Testis (tissue), 3 donors: Measurements from ENCODE around the gene ACY1. TPM values are rescaled to one million over a fixed set of nuclear protein-coding genes. Genes with fewer than 3 reads are reported as not detected.
A peak's percentile ranks its signal among the peaks of the same experiment; 100 is the strongest.

Source experiments
- DNase-seq: peaks from one replicate; pipeline ENCODE4 v3.0.0-alpha.2; 2019
- H3K27ac ChIP-seq, 2 donors: fragments of 200-600 bp; sonication (generic); one replicate each; pipeline ENCODE4 v1.5.1; 2019
- H3K27me3 ChIP-seq: fragments of 200-600 bp; sonication (generic); one replicate; pipeline ENCODE4 v1.5.1; 2019
- H3K36me3 ChIP-seq: fragments of 200-600 bp; sonication (generic); one replicate; pipeline ENCODE4 v1.5.1; 2017; ENCODE audit warnings: low read depth; ENCODE audit errors: missing control alignments
- H3K4me1 ChIP-seq: fragments of 200-600 bp; sonication (generic); one replicate; pipeline ENCODE4 v1.5.1; 2019
- H3K4me3 ChIP-seq, 2 donors: fragments of 200-600 bp; sonication (generic); one replicate each; pipeline ENCODE4 v1.5.1; 2017 to 2019
- H3K9me3 ChIP-seq: fragments of 200-600 bp; sonication (generic); one replicate; pipeline ENCODE4 v1.5.1; 2017
- POLR2A ChIP-seq: fragments of 450-650 bp; IDR thresholded peaks from one replicate; pipeline ENCODE4 v1.6.1; 2017; ENCODE audit warnings: antibody characterized with exemption, mild to moderate bottlenecking, moderate library complexity
- WGBS, 2 donors: methylation state at CpG; one replicate each; pipeline ENCODE4 v1.1.5; 2018; 5-methylcytosine and 5-hydroxymethylcytosine counted together
- intact Hi-C: fragments of 100-400 bp; cut with DNase I; formaldehyde crosslinking; loops from one replicate; pipeline ENCODE4 v1.15.1; 2023; ENCODE audit warnings: low total_unique reads
- polyA plus RNA-seq: library from polyadenylated mRNA; stranded (reverse); fragments of 350-450 nt; fragmentation: Illumina TruSeq; extraction: RNeasy Lipid Tissue Mini Kit (QIAGEN cat#74804); gene quantifications from one replicate; pipeline ENCODE4 v1.2.3, GENCODE V29; 2014; ENCODE audit warnings: low read depth, low replicate concordance; ENCODE audit not compliant: insufficient read depth
- total RNA-seq, 2 donors: library from RNA; depleted of rRNA; stranded (reverse); fragments of >200 nt; gene quantifications; one replicate each; pipeline ENCODE4 v1.2.3, GENCODE V29; 2016
- TF ChIP-seq, protein P1 (sequence below), 3 experiments: fragments of 450-650 bp in 2 of 3; fragments of 200-600 bp in 1 of 3; sonication (generic) in 1 of 3; IDR thresholded peaks; one replicate each; pipeline ENCODE4 v1.5.1; 2016 to 2019; ENCODE audit warnings: antibody characterized with exemption in 3 of 3, mild to moderate bottlenecking in 2 of 3, moderate library complexity in 1 of 3

ACY1 gene
- total and polyA plus RNA-seq, 3 donors from 2014 or later = 16.0 to 26.7 (median 17.1) TPM

DNA sequence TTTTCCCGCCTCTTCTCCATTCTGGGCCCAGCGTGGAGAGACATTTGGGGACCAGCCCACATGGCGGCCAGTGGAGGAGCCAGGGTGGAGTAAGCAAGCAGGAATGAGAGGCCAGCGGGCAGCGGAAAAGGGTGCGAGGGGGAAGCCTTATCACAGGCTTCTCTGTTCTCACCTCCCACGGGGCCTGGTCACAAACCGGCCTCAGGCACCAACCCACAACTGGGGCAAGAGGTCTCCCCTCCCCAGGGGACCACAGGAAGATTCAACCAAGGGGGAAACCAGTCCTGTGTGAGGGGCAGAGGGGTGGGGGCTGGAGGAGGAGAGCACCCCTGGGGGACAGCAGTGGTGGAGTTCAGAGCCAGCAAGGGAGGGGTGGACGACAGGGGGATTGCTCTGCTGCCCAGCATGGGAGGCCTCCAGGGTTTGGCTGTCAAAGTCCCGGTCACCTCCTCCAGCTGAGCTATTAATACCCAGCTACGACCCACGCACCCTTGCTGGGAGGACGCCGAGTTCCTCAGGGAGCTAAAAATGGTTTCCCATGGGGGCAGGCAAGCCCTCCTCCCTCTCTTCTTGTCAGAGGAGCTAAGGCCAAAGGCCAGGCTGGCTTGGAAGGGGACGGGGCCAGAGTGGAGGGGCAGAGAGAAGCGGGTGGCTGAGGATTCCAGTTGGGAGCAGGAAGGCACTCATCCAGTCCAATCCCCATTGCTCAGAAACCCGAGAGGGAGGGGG, 36.2 kb downstream of the ACY1 start:
- H3K9me3 ChIP-seq = no peaks in the 10 kb centered on the region
- intact Hi-C loops = no loop called here
- no peak overlapping the region for H3K4me3 ChIP-seq
- 47 to 84% methylated on average over 8 to 17 of the region's 17 CpGs for WGBS, 2 donors
- TF ChIP-seq, protein P1, sequence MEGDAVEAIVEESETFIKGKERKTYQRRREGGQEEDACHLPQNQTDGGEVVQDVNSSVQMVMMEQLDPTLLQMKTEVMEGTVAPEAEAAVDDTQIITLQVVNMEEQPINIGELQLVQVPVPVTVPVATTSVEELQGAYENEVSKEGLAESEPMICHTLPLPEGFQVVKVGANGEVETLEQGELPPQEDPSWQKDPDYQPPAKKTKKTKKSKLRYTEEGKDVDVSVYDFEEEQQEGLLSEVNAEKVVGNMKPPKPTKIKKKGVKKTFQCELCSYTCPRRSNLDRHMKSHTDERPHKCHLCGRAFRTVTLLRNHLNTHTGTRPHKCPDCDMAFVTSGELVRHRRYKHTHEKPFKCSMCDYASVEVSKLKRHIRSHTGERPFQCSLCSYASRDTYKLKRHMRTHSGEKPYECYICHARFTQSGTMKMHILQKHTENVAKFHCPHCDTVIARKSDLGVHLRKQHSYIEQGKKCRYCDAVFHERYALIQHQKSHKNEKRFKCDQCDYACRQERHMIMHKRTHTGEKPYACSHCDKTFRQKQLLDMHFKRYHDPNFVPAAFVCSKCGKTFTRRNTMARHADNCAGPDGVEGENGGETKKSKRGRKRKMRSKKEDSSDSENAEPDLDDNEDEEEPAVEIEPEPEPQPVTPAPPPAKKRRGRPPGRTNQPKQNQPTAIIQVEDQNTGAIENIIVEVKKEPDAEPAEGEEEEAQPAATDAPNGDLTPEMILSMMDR (IDR thresholded peaks at IDR 0.05) = no peak
- TF ChIP-seq POLR2A = no peak
- no peaks in the 10 kb centered on the region for H3K36me3 ChIP-seq
- H3K4me1 ChIP-seq = peaks cover 48% of the 10 kb centered on the region
- peak overlapping the region; percentile 10 to 54 for H3K27ac ChIP-seq
- no peaks in the 10 kb centered on the region for H3K27me3 ChIP-seq
- DNase-seq = peak; percentile 77

DNA sequence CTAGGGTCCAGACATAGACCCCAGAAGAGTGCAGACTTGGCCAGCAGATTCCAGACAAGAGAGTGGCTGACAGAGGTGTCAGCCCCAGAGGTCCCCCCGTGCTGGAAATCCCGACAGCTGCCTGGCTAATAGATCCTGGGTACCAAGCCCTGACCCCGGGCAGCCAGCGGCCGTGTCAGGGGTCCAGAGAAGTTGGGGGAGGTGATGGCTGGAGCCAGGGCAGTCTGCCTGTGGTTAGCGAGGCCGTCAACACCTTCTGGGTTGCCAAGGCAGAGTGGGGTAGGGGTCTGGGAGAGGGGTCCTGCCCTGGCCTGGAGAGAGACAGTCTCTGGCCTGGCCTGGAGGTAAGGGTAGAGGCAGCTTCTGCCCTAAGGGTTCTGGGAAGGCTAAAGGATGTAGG, 37.5 kb downstream of the ACY1 start:
- DNase-seq = no peak
- Histone ChIP-seq H3K9me3 (no peaks in the 10 kb centered on the region), H3K36me3 (no peaks in the 10 kb centered on the region), H3K4me3 (no peak overlapping the region), H3K4me1 (peaks cover 52% of the 10 kb centered on the region), H3K27ac (peak overlapping the region; percentile 31 to 54), H3K27me3 (no peaks in the 10 kb centered on the region)
- intact Hi-C loops = no loop called here
- 81 to 91% methylated on average over 6 to 7 of the region's 7 CpGs for WGBS, 2 donors
- no peak for TF ChIP-seq POLR2A
- TF ChIP-seq, protein P1 (IDR thresholded peaks at IDR 0.05) = no peak

DNA sequence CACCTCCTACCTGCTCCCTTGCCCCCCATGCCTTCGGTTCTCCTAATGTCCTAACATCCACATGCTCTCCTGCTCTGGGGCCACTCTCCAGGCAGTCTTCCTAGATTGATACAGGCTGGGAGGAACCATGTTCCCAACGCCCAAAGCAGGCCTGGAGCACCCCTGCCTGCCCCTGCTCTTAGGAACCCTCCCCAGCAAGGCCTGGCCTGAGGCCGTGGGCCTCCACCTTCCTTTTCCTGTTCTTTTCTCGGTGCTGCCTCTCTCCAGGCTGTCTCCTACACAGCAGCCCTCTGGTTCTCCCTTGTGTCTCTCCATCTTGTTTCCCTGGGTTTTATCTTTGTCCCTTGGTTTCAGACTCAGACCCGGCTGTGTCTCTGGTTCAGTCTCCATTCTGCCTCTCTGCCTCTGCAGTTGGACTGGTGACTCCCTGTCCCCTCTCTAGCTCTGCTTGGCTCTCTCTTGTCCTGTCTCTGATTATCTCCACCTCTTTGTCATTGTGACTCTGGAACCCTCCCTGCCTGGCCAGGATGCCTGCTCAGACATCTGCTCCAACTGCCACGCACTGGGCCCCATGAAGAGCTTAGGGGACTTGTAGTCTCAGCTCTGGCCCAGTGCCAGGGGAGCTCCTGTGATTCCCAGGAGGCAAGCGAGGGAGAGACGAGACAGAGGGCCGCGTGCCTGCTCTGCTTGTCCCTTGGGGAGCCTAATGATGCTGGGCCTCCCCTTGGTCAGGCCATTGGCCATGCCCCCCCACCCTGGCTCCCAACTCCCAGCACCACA, 38.3 kb downstream of the ACY1 start:
- WGBS, 2 donors = 64 to 80% methylated on average over 6 to 10 of the region's 10 CpGs
- peaks cover 57% of the 10 kb centered on the region for H3K4me1 ChIP-seq
- DNase-seq = no peak
- no peak overlapping the region for H3K4me3 ChIP-seq
- TF ChIP-seq POLR2A = no peak
- TF ChIP-seq, protein P1 (IDR thresholded peaks at IDR 0.05) = no peak
- H3K36me3 ChIP-seq = no peaks in the 10 kb centered on the region
- H3K27ac ChIP-seq = peak overlapping the region; percentile 31 to 47
- intact Hi-C loops = no loop called here
- H3K27me3 ChIP-seq = no peaks in the 10 kb centered on the region
- H3K9me3 ChIP-seq = no peaks in the 10 kb centered on the region

DNA sequence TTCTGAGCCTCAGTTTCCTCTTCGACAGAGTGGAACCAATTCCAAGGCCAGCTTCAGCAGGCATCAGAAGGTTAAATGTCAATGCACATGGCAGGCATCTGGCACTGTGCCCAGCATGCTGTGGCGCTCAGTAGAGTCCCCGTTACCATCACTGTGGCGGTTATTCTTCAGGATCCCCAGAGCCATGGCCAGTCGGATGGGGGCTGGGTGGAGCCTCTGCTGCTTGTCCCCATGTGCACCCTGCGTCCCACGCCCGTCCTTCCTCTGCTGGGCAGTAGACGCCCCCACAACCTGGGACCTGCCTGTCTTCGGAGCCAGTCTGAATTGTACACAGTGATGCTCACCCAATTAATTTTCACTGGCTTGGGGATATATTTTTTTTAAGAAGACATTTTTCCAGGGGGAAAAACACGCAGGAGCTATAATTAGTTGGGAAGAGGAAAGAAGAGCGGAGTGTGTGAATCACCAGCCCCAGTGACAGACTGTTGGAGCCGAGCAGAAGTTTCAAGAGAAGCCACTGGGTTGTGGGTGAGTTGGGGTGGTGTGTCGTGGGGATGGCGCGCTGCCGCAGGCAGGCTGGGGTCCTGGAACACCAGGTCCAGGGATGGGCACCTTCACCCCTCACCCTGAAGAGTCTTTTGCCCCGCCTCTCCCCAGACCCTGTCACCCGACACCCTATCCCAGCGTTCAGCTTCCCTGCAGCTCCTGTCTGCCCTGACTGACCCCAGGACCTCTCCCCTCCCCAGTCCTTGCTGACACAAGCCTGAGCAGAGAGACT, 39.2 kb downstream of the ACY1 start:
- H3K9me3 ChIP-seq = no peaks in the 10 kb centered on the region
- no peak for TF ChIP-seq POLR2A
- TF ChIP-seq, protein P1 (IDR thresholded peaks at IDR 0.05) = no peak
- DNase-seq = peak; percentile 64
- intact Hi-C loops = no loop called here
- H3K27me3 ChIP-seq = no peaks in the 10 kb centered on the region
- H3K4me3 ChIP-seq = no peak overlapping the region
- H3K27ac ChIP-seq = peak overlapping the region in 1 of 2 donors; percentile 47
- peaks cover 57% of the 10 kb centered on the region for H3K4me1 ChIP-seq
- WGBS, 2 donors = 68 to 71% methylated on average over 14 to 20 of the region's 20 CpGs
- no peaks in the 10 kb centered on the region for H3K36me3 ChIP-seq
